ENCODE measurements around the gene PRR11. TPM values are rescaled to one million over a fixed set of nuclear protein-coding genes. Genes with fewer than 3 reads are reported as not detected.
A peak's percentile ranks its signal among the peaks of the same experiment; 100 is the strongest.

PRR11 gene
- total and polyA plus RNA-seq, 2 of the 4 experiments (the other 2 are of a cell fraction), result 8.6 to 24.0 TPM

DNA sequence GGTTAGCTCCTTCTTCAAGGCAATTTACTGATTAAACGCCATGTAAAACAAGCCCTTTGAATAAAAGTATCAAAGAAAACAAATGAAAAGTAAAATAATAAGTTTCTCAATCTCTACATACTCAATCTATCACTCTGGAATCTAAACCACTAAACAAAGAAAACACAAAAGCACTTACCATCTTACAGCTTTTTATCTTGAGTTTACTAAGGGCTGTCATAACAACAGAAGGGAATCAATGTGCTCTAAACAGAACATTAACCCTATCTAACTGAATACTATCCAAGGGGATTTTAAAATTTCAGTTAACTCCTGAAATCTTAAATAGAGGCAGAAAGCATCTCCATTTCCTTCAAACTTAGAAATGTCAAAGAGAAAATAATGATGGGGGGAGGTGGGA is 4.0 kb upstream of the PRR11 start:
- no CpG with 5 or more reads among the region's 1 CpG for WGBS, 2 experiments (ENCODE audit: extremely low coverage in 2 of 2, insufficient read length in 1 of 2)
- DNase-seq, result no peak
- no TSS peak for BruUV-seq (replicated peaks)
- ATAC-seq (ENCODE audit: low read depth), result no peak
- peak overlapping the region; percentile 22; the same call in 1 of the 2 replicates for H3K27ac ChIP-seq (ENCODE audit: insufficient read depth, low read length)
- peak overlapping the region; percentile 77 for H2BK5ac ChIP-seq (ENCODE audit: low read depth, low read length, poor library complexity, severe bottlenecking)
- intact Hi-C loops (cut with micrococcal nuclease) (loop anchor here (10.0 kb wide), 1 partner anchor 517 kb away; no protein-coding TSS in a partner anchor), dilution Hi-C loops (cut with HindIII; ENCODE audit: low sequenced_read_pairs, unreplicated experiment) (no loop called here), in situ Hi-C loops (cut with MboI; ENCODE audit: low sequenced_read_pairs) (no loop called here)
- no peaks in the 10 kb centered on the region for H3K9me3 ChIP-seq (ENCODE audit: control insufficient read depth, insufficient read depth, low read length)
- H3K23ac ChIP-seq (ENCODE audit: low read depth, low read length), result peak overlapping the region; percentile 14; the same call in 1 of the 2 replicates
- no peak overlapping the region for H4K5ac ChIP-seq (ENCODE audit: low read depth, low read length)
- H2AK5ac ChIP-seq (ENCODE audit: low read depth, low read length), result no peak overlapping the region
- H4K8ac ChIP-seq (ENCODE audit: low read depth in 2 of 2, low read length in 2 of 2), result no peak overlapping the region; a peak in 1 of 4 replicates
- H4K91ac ChIP-seq (ENCODE audit: insufficient read depth, low read depth, low read length), result no peak overlapping the region
- H3K4me3 ChIP-seq (ENCODE audit: insufficient read depth, low read depth, low read length), result no peak overlapping the region
- H2AK9ac ChIP-seq (replicated peaks; ENCODE audit: low read depth, low read length, poor library complexity), result no peak overlapping the region
- 0 out of 2 replicates have a peak overlapping the region, but pooled peaks have one; percentile 23 for H3K9ac ChIP-seq (ENCODE audit: low read depth, low read length)
- H3K9me1 ChIP-seq (ENCODE audit: insufficient read depth, low read length), result peaks cover 9% of the 10 kb centered on the region
- H2BK20ac ChIP-seq (ENCODE audit: low read depth, low read length), result no peak overlapping the region
- ChIA-PET POLR2A (ENCODE audit: unreplicated experiment) (interaction anchor here (0.6 kb wide), 2 partner anchors 45 to 514 kb away, joined by 3 read pairs; no protein-coding TSS in a partner anchor), CTCF (interaction anchor here (1.6 kb wide), 1 partner anchor 12 kb away, joined by 4 read pairs; no protein-coding TSS in a partner anchor)
- TF ChIP-seq RFX5 (IDR thresholded peaks at IDR 0.05; ENCODE audit: low read depth, low read length), result no peak
- no peak for TF ChIP-seq POLR2A (IDR thresholded peaks at IDR 0.05; ENCODE audit: low read depth, low read length)
- no peak for TF ChIP-seq RCOR1 (IDR thresholded peaks at IDR 0.05; ENCODE audit: insufficient replicate concordance, low read length)
- TF ChIP-seq ELK1 (IDR thresholded peaks at IDR 0.05; ENCODE audit: borderline replicate concordance, low read depth, low read length), result no peak
- no peak for TF ChIP-seq CTCF (conservative IDR thresholded peaks at IDR 0.05; ENCODE audit: low read depth, low read length)
- TF ChIP-seq RAD21 (IDR thresholded peaks at IDR 0.05; ENCODE audit: low read length), result no peak
- TF ChIP-seq, protein P1, sequence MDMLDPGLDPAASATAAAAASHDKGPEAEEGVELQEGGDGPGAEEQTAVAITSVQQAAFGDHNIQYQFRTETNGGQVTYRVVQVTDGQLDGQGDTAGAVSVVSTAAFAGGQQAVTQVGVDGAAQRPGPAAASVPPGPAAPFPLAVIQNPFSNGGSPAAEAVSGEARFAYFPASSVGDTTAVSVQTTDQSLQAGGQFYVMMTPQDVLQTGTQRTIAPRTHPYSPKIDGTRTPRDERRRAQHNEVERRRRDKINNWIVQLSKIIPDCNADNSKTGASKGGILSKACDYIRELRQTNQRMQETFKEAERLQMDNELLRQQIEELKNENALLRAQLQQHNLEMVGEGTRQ (IDR thresholded peaks at IDR 0.05; ENCODE audit: low read depth, low read length), result no peak
- no peak for TF ChIP-seq SMC3 (IDR thresholded peaks at IDR 0.05; ENCODE audit: low read depth, low read length)
- no peak for TF ChIP-seq BHLHE40 (IDR thresholded peaks at IDR 0.05; ENCODE audit: low read depth, low read length)
- TF ChIP-seq MAFK (IDR thresholded peaks at IDR 0.05; ENCODE audit: low read depth, low read length), result no peak
- TF ChIP-seq CHD1 (IDR thresholded peaks at IDR 0.05; ENCODE audit: low read depth, low read length), result no peak
- TF ChIP-seq NFE2L2 (IDR thresholded peaks at IDR 0.05; ENCODE audit: low read depth, low read length), result no peak
- no peak for TF ChIP-seq FOS (IDR thresholded peaks at IDR 0.05; ENCODE audit: low read depth, low read length)
- no peak for TF ChIP-seq MXI1 (IDR thresholded peaks at IDR 0.05; ENCODE audit: borderline replicate concordance, low read depth, low read length)
- TF ChIP-seq CEBPB (IDR thresholded peaks at IDR 0.05; ENCODE audit: low read depth, low read length), result no peak
- no peak for TF ChIP-seq MAZ (IDR thresholded peaks at IDR 0.05; ENCODE audit: borderline replicate concordance, low read depth, low read length)
- peak overlapping the region; percentile 77 for H3K4me2 ChIP-seq (ENCODE audit: low read depth, low read length)
- H2BK120ac ChIP-seq (ENCODE audit: low read depth, low read length), result no peak overlapping the region
- peaks cover 1% of the 10 kb centered on the region; the same call in 1 of the 2 replicates for H3K36me3 ChIP-seq (ENCODE audit: control insufficient read depth, insufficient read depth, low read length)
- H3K79me1 ChIP-seq (ENCODE audit: low read depth in 1 of 2, low read length in 2 of 2), result peaks cover 0 to 40% of the 10 kb centered on the region in 2 experiments; a peak in 3 of 4 replicates
- no peak overlapping the region for H3K14ac ChIP-seq (replicated peaks; ENCODE audit: low read depth, low read length)
- 0 out of 2 replicates have a peak overlapping the region, but pooled peaks have one; percentile 20 for H3K56ac ChIP-seq (ENCODE audit: extremely low read depth, insufficient read depth, low read length)
- no peak overlapping the region for H3K18ac ChIP-seq (ENCODE audit: low read depth, low read length)
- H4K20me1 ChIP-seq (ENCODE audit: insufficient read depth, low read length), result peaks cover 13% of the 10 kb centered on the region
- H2BK15ac ChIP-seq (ENCODE audit: low read depth, low read length), result no peak overlapping the region
- no peak overlapping the region for H2AFZ ChIP-seq (replicated peaks; ENCODE audit: low read length, poor library complexity)
- H3K4me1 ChIP-seq (ENCODE audit: control insufficient read depth, insufficient read depth, low read length), result peaks cover 3% of the 10 kb centered on the region
- H3K27me3 ChIP-seq (ENCODE audit: control insufficient read depth, insufficient read depth, low read length), result no peaks in the 10 kb centered on the region
- H3K4ac ChIP-seq (ENCODE audit: low read depth, low read length), result peak overlapping the region; percentile 3; the same call in 1 of the 2 replicates
